Measurements from ENCODE around the gene NOTCH4. TPM values are rescaled to one million over a fixed set of nuclear protein-coding genes. Genes with fewer than 3 reads are reported as not detected.

The NOTCH4 gene
- total and polyA plus RNA-seq, 5 experiments from 2014 or later, result 0.22 to 1.8 (median 0.48) TPM

GRCh38 chr6:32151863-32152768 is 71.8 kb downstream of the NOTCH4 start, which contains the start of gene PRRT1:
Gene PRRT1, minus strand, starts transcription at chr6:32151939. Its CDS starts 112 bp downstream, at chr6:32151827.
- POLR2A ChIA-PET, result interaction anchor here (1.0 to 1.9 kb wide), 8 partner anchors 16 to 180 kb away, joined by 3 to 21 read pairs (median 6); partner anchors contain the start of genes ATF6B, DXO, FKBPL and GPSM3
- H3K27ac Mint-ChIP-seq, result peak within 1 kb of the TSS; percentile 79 to 99 (median 93)
- peaks cover 0 to 27% (median 4%) of the 10 kb centered on the region in 5 donors for H3K27me3 Mint-ChIP-seq
- DNase-seq, result peak in 3 of 10 donors; percentile 27 to 61 (median 34)
- H3K4me1 Mint-ChIP-seq, result peaks cover 45 to 76% (median 66%) of the 10 kb centered on the region in 4 donors
- no peaks in the 10 kb centered on the region for H3K9me3 Mint-ChIP-seq
- H3K4me3 Mint-ChIP-seq, result peak within 1 kb of the TSS; percentile 81 to 100 (median 91)
- no peak for ATAC-seq
- peaks cover 0 to 13% (median 0%) of the 10 kb centered on the region in 3 donors for H3K36me3 Mint-ChIP-seq

GRCh38 chr6:32151181-32151862 is 72.5 kb downstream of the NOTCH4 start:
- peak overlapping the region; percentile 81 to 100 (median 91) for H3K4me3 Mint-ChIP-seq
- ATAC-seq (peak in 1 of 2 donors; percentile 24), DNase-seq (peak in 4 of 10 donors; percentile 33 to 66 (median 42))
- peaks cover 0 to 31% (median 4%) of the 10 kb centered on the region in 5 donors for H3K27me3 Mint-ChIP-seq
- H3K36me3 Mint-ChIP-seq, result peaks cover 0 to 11% (median 0%) of the 10 kb centered on the region in 3 donors
- no peaks in the 10 kb centered on the region for H3K9me3 Mint-ChIP-seq
- POLR2A ChIA-PET, result interaction anchor here (1.2 to 1.9 kb wide), 8 partner anchors 15 to 179 kb away, joined by 3 to 21 read pairs (median 6); partner anchors contain the start of genes ATF6B, DXO, FKBPL and GPSM3
- peak overlapping the region; percentile 38 to 98 (median 92) for H3K27ac Mint-ChIP-seq
- H3K4me1 Mint-ChIP-seq, result peaks cover 45 to 76% (median 66%) of the 10 kb centered on the region in 4 donors

- H3K27ac Mint-ChIP-seq, result peak overlapping the region in 9 of 10 donors; percentile 50 to 95 (median 84)
- H3K4me1 Mint-ChIP-seq, result peaks cover 43 to 70% (median 59%) of the 10 kb centered on the region in 4 donors
- POLR2A ChIA-PET, result interaction anchor here (1.0 to 1.6 kb wide), 5 partner anchors 14 to 178 kb away, joined by 3 to 7 read pairs (median 3); partner anchors contain the start of genes AGPAT1, DXO and GPSM3
- H3K9me3 Mint-ChIP-seq, result no peaks in the 10 kb centered on the region
- peaks cover 0 to 34% (median 4%) of the 10 kb centered on the region in 5 donors for H3K27me3 Mint-ChIP-seq
- peak overlapping the region; percentile 81 to 100 (median 91) for H3K4me3 Mint-ChIP-seq
- peaks cover 0 to 5% (median 0%) of the 10 kb centered on the region in 3 donors for H3K36me3 Mint-ChIP-seq
- DNase-seq (peak in 2 of 10 donors; percentile 14 to 59), ATAC-seq (no peak)
Observed at GRCh38 chr6:32149932-32150870, 73.7 kb downstream of the NOTCH4 start.

- H3K36me3 Mint-ChIP-seq, result peaks cover 0 to 5% (median 0%) of the 10 kb centered on the region in 3 donors
- peaks cover 0 to 34% (median 4%) of the 10 kb centered on the region in 5 donors for H3K27me3 Mint-ChIP-seq
- peaks cover 37 to 60% (median 52%) of the 10 kb centered on the region in 4 donors for H3K4me1 Mint-ChIP-seq
- ATAC-seq (peak; percentile 1 to 20), DNase-seq (peak in 1 of 10 donors; percentile 58)
- H3K4me3 Mint-ChIP-seq, result peak overlapping the region; percentile 81 to 94 (median 86)
- POLR2A ChIA-PET, result interaction anchor here (0.8 to 1.6 kb wide), 5 partner anchors 14 to 46 kb away, joined by 3 to 7 read pairs (median 4); partner anchors contain the start of genes AGPAT1, FKBPL and GPSM3
- H3K9me3 Mint-ChIP-seq, result no peaks in the 10 kb centered on the region
- peak overlapping the region; percentile 38 to 95 (median 90) for H3K27ac Mint-ChIP-seq
Observed at GRCh38 chr6:32149092-32149755, 74.6 kb downstream of the NOTCH4 start.

GRCh38 chr6:32148289-32149091 is 75.4 kb downstream of the NOTCH4 start:
- ATAC-seq, result peak; percentile 66 to 71
- H3K36me3 Mint-ChIP-seq, result peaks cover 0 to 5% (median 0%) of the 10 kb centered on the region in 3 donors
- peaks cover 0 to 34% (median 4%) of the 10 kb centered on the region in 5 donors for H3K27me3 Mint-ChIP-seq
- POLR2A ChIA-PET, result interaction anchor here (0.6 to 1.6 kb wide), 8 partner anchors 13 to 1153 kb away, joined by 3 to 7 read pairs (median 4); partner anchors contain the start of genes AGPAT1, ATF6B, FKBPL and GPSM3
- H3K4me1 Mint-ChIP-seq, result peaks cover 33 to 53% (median 47%) of the 10 kb centered on the region in 4 donors
- peak; percentile 55 to 84 (median 72) for DNase-seq
- peak overlapping the region; percentile 38 to 95 (median 90) for H3K27ac Mint-ChIP-seq
- H3K4me3 Mint-ChIP-seq, result peak overlapping the region; percentile 81 to 94 (median 86)
- H3K9me3 Mint-ChIP-seq, result no peaks in the 10 kb centered on the region

GRCh38 chr6:32147401-32148132 is 76.3 kb downstream of the NOTCH4 start:
- DNase-seq, result peak in 1 of 10 donors; percentile 23
- H3K36me3 Mint-ChIP-seq, result peaks cover 0 to 5% (median 0%) of the 10 kb centered on the region in 3 donors
- POLR2A ChIA-PET, result interaction anchor here (0.6 to 1.5 kb wide), 5 partner anchors 12 to 1153 kb away, joined by 3 to 4 read pairs (median 3); partner anchors contain the start of gene ATF6B
- peaks cover 0 to 34% (median 4%) of the 10 kb centered on the region in 5 donors for H3K27me3 Mint-ChIP-seq
- no peak for ATAC-seq
- peaks cover 28 to 43% (median 39%) of the 10 kb centered on the region in 4 donors for H3K4me1 Mint-ChIP-seq
- H3K27ac Mint-ChIP-seq, result peak overlapping the region in 3 of 10 donors; percentile 5 to 91 (median 63)
- no peaks in the 10 kb centered on the region for H3K9me3 Mint-ChIP-seq
- H3K4me3 Mint-ChIP-seq, result no peak overlapping the region

GRCh38 chr6:32146687-32147086 is 77.2 kb downstream of the NOTCH4 start:
- Mint-ChIP-seq H3K9me3 (no peaks in the 10 kb centered on the region), H3K4me1 (peaks cover 25 to 35% (median 32%) of the 10 kb centered on the region in 4 donors), H3K27ac (peak overlapping the region in 3 of 10 donors; percentile 1 to 26 (median 6)), H3K27me3 (peaks cover 0 to 38% (median 8%) of the 10 kb centered on the region in 5 donors), H3K4me3 (peak overlapping the region in 1 of 10 donors; percentile 11), H3K36me3 (peaks cover 0 to 5% (median 0%) of the 10 kb centered on the region in 3 donors)
- DNase-seq, result no peak
- ATAC-seq, result no peak
- POLR2A ChIA-PET, result interaction anchor here (0.8 kb wide), 1 partner anchor 16 kb away, joined by 3 read pairs; the partner anchor contains the start of gene FKBPL

- Mint-ChIP-seq H3K27me3 (peaks cover 0 to 39% (median 9%) of the 10 kb centered on the region in 5 donors), H3K27ac (peak overlapping the region in 1 of 10 donors; percentile 1), H3K9me3 (no peaks in the 10 kb centered on the region), H3K4me3 (no peak overlapping the region), H3K4me1 (peaks cover 24 to 31% (median 30%) of the 10 kb centered on the region in 4 donors), H3K36me3 (peaks cover 0 to 5% (median 0%) of the 10 kb centered on the region in 3 donors)
- ATAC-seq (no peak), DNase-seq (no peak)
- POLR2A ChIA-PET, result interaction anchor here (0.8 kb wide), 1 partner anchor 16 kb away, joined by 3 read pairs; the partner anchor contains the start of gene FKBPL
Observed at GRCh38 chr6:32146287-32146686, 77.6 kb downstream of the NOTCH4 start.

All from naive thymus-derived CD8-positive, alpha-beta T cell (primary cell).